WTC11 (cell line): ENCODE data around the gene SDC4. TPM values are rescaled to one million over a fixed set of nuclear protein-coding genes. Genes with fewer than 3 reads are reported as not detected.

ENCODE experiments used
- ATAC-seq: fragments of 200-7000 bp; cut with Tn5 transposase; 2 replicates; pipeline ENCODE4 v1.10.0; 2021; ENCODE audit warnings: mild to moderate bottlenecking, moderate library complexity
- CTCF ChIA-PET: fragments of 300-600 bp; sonication (Branson Sonifier 250); formaldehyde crosslinking; loops from one replicate; lab custom pipeline; 2021; ENCODE audit warnings: antibody characterized with exemption; lab: Charles Lee
- POLR2A ChIA-PET: fragments of 350-600 bp; sonication (Branson Sonifier 250); formaldehyde crosslinking; loops from one replicate; lab custom pipeline; 2021; ENCODE audit warnings: antibody characterized with exemption; lab: Charles Lee
- DNase-seq: peaks from one replicate; pipeline ENCODE4 v3.0.0; 2021; ENCODE audit warnings: low spot score
- H3K27ac Mint-ChIP-seq: 2 replicates; pipeline ENCODE4 v1.8.0; 2021; ENCODE audit warnings: mixed read lengths
- H3K27me3 Mint-ChIP-seq: 2 replicates; pipeline ENCODE4 v1.8.0; 2021; ENCODE audit warnings: low read depth, mild to moderate bottlenecking, moderate library complexity, mixed read lengths
- H3K36me3 Mint-ChIP-seq: 2 replicates; pipeline ENCODE4 v1.8.0; 2021; ENCODE audit warnings: mixed read lengths
- H3K4me1 Mint-ChIP-seq: 2 replicates; pipeline ENCODE4 v1.8.0; 2022; ENCODE audit warnings: mixed read lengths
- H3K4me3 Mint-ChIP-seq: 2 replicates; pipeline ENCODE4 v1.8.0; 2021; ENCODE audit warnings: mild to moderate bottlenecking, moderate library complexity, mixed read lengths
- H3K9me3 Mint-ChIP-seq: 2 replicates; pipeline ENCODE4 v1.8.0; 2021; ENCODE audit warnings: mixed read lengths
- AFF4 ChIP-seq: sonication (generic); formaldehyde crosslinking; IDR thresholded peaks from 2 replicates; pipeline ENCODE4 v1.8.1; 2023; ENCODE audit warnings: mild to moderate bottlenecking, missing genetic modification reagents, borderline replicate concordance
- CREB1 ChIP-seq: sonication (generic); formaldehyde crosslinking; IDR thresholded peaks from 2 replicates; pipeline ENCODE4 v1.8.0; 2023; ENCODE audit warnings: mild to moderate bottlenecking, missing genetic modification reagents
- E2F4 ChIP-seq: sonication (generic); formaldehyde crosslinking; IDR thresholded peaks from 2 replicates; pipeline ENCODE4 v1.8.1; 2022; ENCODE audit warnings: low read depth, mild to moderate bottlenecking, moderate library complexity, missing genetic modification reagents, borderline replicate concordance
- E2F5 ChIP-seq: sonication (generic); formaldehyde crosslinking; IDR thresholded peaks from 2 replicates; pipeline ENCODE4 v1.8.1; 2022; ENCODE audit warnings: mild to moderate bottlenecking, moderate library complexity, missing genetic modification reagents
- FOXJ3 ChIP-seq: sonication (generic); formaldehyde crosslinking; IDR thresholded peaks from 2 replicates; pipeline ENCODE4 v1.9.0; 2021; ENCODE audit warnings: missing genetic modification reagents, mild to moderate bottlenecking, borderline replicate concordance
- NFATC4 ChIP-seq: fragments of 250-450 bp; sonication (Bioruptor Pico); IDR thresholded peaks from 2 replicates; pipeline ENCODE4 v1.9.0; 2021; ENCODE audit warnings: mild to moderate bottlenecking
- RELA ChIP-seq: sonication (generic); formaldehyde crosslinking; IDR thresholded peaks from 2 replicates; pipeline ENCODE4 v1.8.1; 2022; ENCODE audit warnings: missing genetic modification reagents, mild to moderate bottlenecking, borderline replicate concordance
- USF2 ChIP-seq: sonication (generic); formaldehyde crosslinking; IDR thresholded peaks from 2 replicates; pipeline ENCODE4 v1.8.1; 2023; ENCODE audit warnings: mild to moderate bottlenecking, missing genetic modification reagents, moderate library complexity
- ZNF423 ChIP-seq: fragments of 250-450 bp; sonication (Bioruptor Pico); IDR thresholded peaks from 2 replicates; pipeline ENCODE4 v2.1.2; 2022; ENCODE audit warnings: mild to moderate bottlenecking, moderate library complexity
- ZNF425 ChIP-seq: fragments of 250-450 bp; sonication (Bioruptor Pico); conservative IDR thresholded peaks from 2 replicates; pipeline ENCODE4 v1.9.0; 2021; ENCODE audit warnings: mild to moderate bottlenecking
- ZNF512 ChIP-seq: sonication (generic); formaldehyde crosslinking; IDR thresholded peaks from 2 replicates; pipeline ENCODE4 v1.8.1; 2022; ENCODE audit warnings: missing genetic modification reagents, borderline replicate concordance
- total RNA-seq: library from RNA; stranded (reverse); gene quantifications from 3 replicates; pipeline ENCODE4 v1.2.3, GENCODE V29; 2021

Gene SDC4
- total RNA-seq, 1 experiment from 2014 or later, result 64.0 TPM

GRCh38 chr20:45320948-45321595 is 27.2 kb downstream of the SDC4 start (continued):
- no peak for TF ChIP-seq E2F5 (CRISPR knock-in tag)
- TF ChIP-seq FOXJ3 (CRISPR knock-in tag), result no peak
- no peak for TF ChIP-seq ZNF425

- no peaks in the 10 kb centered on the region for H3K36me3 Mint-ChIP-seq
- TF ChIP-seq E2F5 (CRISPR knock-in tag) (no peak), NFATC4 (CRISPR knock-in tag) (no peak), ZNF423 (CRISPR knock-in tag) (no peak), AFF4 (no peak), ZNF512 (CRISPR knock-in tag) (no peak), CREB1 (CRISPR knock-in tag) (no peak), E2F4 (CRISPR knock-in tag) (no peak), USF2 (no peak), RELA (CRISPR knock-in tag) (no peak)
- TF ChIP-seq, all 79 proteins: peak for 0
- Mint-ChIP-seq H3K4me1 (peaks cover 2% of the 10 kb centered on the region; the same call in 1 of the 2 replicates), H3K27me3 (no peaks in the 10 kb centered on the region; the same call in 1 of the 2 replicates), H3K4me3 (no peak overlapping the region), H3K9me3 (no peaks in the 10 kb centered on the region), H3K27ac (no peak overlapping the region)
- no peak for ATAC-seq
- CTCF ChIA-PET, result interaction anchor here (0.6 to 5.6 kb wide), 26 partner anchors 8 to 740 kb away, joined by 3 to 76 read pairs (median 4); partner anchors contain the start of genes DBNDD2, MATN4, SDC4 and SYS1
- POLR2A ChIA-PET, result interaction anchor here (0.5 kb wide), 1 partner anchor 591 kb away, joined by 3 read pairs; no protein-coding TSS in a partner anchor
- no peak for DNase-seq
Measured at GRCh38 chr20:45318948-45319347, 29.3 kb downstream of the SDC4 start.
